Lung microvascular endothelial cell (primary cell): Measurements from ENCODE around the gene GPR26. TPM values are rescaled to one million over a fixed set of nuclear protein-coding genes. Genes with fewer than 3 reads are reported as not detected.

ENCODE experiments used
- DNase-seq, 2 donors: peaks; one replicate each; pipeline versions ENCODE4 v3.0.0 to v3.0.0-alpha.2; 2010; ENCODE audit warnings: low read depth in 2 of 2
- total RNA-seq: library from RNA; depleted of rRNA; stranded (reverse); fragments of >200 nt; gene quantifications from 2 replicates; pipeline ENCODE4 v1.2.1, GENCODE V29; 2014

GPR26 gene
- total RNA-seq, 1 donor from 2014 or later: not detected

DNA sequence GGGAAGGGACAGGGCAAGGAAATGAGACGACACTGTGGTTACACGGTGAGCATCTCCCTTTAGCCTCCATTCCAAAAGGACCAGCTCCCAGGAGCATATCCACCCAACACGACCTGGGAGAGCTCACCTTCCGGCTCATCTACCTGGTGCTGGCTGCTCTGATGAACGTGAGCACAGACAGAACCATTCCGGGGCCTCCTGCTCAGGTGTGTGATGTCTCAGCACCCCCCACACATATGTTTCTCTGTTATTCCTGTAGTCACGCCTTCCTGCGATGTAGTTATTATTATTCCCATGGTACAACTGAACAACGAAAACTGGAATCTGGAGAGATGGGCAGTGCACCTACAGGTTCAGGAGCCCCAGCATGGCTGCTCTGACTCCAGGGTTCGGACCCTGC lies 20.5 kb upstream of the GPR26 start:
- DNase-seq: no peak

DNA sequence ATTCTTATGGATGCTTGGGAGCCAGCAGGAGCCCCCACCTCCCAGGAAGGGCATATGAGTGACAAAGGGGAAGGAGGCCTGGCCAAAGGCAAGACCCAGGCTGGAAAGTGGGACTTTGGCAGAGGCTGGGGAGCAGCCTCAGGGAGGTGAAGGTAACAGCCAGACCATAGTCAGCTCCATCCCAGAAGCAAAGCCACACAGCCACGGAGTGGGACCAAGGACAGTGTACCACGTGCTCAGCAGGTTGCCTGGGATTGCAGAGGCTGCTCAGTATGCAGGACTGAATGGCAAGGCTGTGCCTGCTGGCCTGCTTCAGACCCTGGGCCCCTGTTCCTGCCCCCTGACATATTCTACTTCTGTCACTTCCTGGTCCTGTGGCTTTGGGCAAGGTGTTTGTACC lies 17.6 kb upstream of the GPR26 start:
- DNase-seq: no peak

- no peak for DNase-seq
Measured at GRCh38 chr10:123649676-123650075, 16.5 kb upstream of the GPR26 start.

- no peak for DNase-seq
Measured at GRCh38 chr10:123651421-123652047, 14.6 kb upstream of the GPR26 start.

DNA sequence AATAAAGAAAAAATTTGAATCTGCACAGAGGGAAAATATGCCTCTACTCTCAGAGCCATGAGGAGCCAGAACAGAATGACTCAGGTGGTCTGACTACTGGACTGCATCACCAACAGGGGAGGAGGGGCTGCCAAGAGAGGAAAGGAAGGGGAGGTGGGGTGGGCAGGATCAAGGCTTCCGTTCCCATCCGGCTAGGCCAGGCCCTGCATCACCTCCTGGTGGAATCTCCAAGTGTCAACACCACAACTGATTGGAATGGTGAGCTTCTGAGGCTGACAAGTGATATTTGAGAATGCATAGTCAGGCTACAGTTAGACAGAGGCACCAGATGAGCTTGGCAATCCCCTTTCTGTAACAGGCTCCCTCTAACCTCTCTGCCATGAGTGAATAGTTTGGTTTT lies 10.4 kb upstream of the GPR26 start:
- no peak for DNase-seq

- no peak for DNase-seq
Measured at GRCh38 chr10:123663522-123663921, 2.6 kb upstream of the GPR26 start.

DNA sequence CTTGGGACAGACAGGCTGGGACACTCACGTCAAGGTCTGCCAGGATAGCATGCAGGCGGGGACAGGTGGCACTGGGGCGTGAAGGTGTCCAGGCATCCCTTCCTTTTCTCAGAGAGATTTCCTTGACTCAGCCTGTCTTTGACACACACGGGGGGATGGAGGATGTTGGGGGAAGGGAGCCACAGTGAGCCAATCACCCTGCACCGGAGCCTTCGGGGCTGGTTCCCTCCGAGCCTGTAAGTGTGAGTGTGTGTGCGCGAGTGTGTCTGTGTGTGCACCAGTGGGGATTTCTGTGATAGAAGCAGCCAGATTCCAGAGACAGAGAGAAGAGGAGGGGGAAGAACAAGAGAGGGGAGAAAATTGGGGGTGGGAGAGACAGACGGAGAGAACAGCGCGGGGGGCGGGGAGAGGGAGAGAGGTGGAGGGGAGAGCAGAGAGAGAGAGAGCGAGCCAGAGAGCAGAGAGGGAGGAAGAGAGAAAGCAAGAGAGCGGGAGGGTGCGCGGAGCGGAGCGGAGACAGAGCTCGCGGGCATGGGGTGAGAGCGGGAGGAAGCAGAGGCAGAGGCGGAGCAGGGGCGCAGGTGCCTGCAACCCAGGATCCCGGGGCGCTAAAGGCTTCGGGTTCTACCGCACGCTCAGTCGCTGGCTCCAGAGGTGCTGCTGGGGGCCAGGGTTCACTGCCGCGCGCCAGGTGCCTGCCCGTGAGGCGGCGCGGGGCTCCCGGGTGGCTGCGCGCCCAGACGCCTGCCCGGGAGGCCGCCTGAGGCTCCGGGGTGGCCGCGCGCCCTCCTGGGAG lies 466 bp upstream of the GPR26 start:
- DNase-seq: no peak

DNA sequence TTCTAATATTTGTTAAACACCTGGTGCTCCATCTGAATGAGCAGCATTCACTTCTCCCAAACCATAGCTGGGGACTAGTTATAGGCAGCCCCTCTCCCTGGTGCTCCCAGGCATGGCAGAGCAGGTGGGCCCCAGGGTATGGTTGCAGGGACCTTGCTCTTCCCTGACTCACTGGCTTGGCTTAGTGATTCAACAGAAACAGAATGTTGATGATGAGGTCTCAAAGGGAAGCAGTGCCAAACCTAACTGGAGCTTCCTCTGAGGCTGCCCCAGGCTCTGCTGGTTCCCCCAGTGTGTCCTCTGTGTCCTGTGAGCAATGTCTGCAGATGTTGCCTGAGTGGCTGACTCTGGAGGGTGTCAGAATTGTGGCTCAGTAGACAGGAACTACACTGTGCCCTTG lies 3.7 kb downstream of the GPR26 start:
- no peak for DNase-seq

DNA sequence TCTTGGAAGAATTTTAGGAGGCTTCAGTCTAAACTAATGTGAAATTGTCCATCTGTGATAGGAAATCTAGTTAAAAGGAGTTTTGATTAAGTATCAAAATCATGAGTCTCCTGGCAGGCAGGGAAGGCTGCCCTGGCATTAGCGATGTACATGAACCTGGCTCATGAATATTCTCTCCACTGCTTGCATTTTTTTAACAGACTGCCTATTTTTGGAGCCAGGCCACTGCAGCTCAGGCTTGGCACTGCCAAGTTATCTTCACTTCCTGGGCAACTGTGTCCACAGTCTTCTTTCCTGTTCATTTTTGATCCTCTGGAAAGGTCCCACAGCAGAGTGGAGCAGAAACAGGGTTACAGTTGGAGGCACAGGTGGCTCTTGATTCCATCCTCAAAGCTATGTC lies 7.0 kb downstream of the GPR26 start:
- no peak for DNase-seq

DNA sequence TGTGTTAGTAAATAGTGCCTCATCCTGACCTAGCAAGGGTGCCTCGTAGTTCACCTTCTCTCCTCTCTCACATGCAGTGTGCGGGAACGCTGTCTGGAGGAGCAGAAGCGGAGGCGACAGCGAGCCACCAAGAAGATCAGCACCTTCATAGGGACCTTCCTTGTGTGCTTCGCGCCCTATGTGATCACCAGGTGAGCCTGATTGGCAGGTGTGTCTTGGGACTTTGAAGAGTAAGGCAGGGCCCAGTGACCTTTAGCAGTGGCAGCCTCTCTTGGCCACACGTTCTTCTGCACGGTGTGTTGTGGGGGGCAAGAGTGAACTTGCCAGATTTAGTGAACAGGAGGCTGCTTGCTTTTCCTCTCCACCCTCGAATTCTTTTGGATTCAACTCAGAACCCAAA lies 8.6 kb downstream of the GPR26 start:
- DNase-seq: no peak

GRCh38 chr10:123675811-123676210 lies 9.7 kb downstream of the GPR26 start:
- DNase-seq: no peak

DNA sequence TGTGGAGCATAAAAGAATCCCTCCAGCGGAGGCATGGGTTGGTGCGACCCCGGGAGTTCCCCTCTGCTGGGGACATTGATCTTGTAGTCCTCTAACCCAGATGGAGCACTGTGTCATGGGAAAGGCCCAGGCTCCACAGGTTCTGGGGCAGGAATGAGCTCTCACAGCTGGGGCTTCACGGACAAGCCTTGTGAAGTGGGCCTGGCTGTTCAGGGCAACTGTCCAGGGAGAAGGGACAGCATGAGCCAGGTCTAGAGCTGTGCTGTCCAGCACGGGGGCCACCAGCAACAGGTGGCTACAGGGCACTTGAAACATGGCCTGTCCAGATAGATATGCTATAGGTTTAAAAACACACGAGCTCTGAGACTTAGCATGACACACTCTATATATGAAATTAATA lies 11.4 kb downstream of the GPR26 start:
- no peak for DNase-seq

- no peak for DNase-seq
Measured at GRCh38 chr10:123678376-123678775, 12.2 kb downstream of the GPR26 start.

- DNase-seq: no peak
Measured at GRCh38 chr10:123681285-123681684, 15.1 kb downstream of the GPR26 start.

- no peak for DNase-seq
Measured at GRCh38 chr10:123682477-123682876, 16.3 kb downstream of the GPR26 start.

GRCh38 chr10:123683459-123683858 lies 17.3 kb downstream of the GPR26 start:
- DNase-seq: no peak

DNA sequence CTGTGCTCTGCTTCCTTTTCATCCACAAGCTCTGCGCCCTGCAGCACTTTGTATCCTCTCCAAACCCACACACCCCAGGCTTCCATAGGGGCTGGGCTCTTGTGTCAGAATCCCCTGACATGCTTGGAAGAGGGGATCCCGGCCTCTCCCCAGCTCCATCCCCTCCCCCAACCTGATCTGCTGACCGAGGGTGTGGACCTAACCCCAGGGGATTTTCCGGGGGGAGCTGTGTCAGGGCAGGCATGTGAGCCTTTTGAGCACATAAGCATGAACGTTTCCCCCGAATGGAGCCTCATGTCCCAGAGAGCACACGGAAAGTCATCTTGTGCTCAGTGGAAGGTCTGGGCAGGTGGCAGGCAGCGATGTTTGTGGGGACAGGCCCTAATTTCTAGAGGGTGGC lies 17.7 kb downstream of the GPR26 start:
- no peak for DNase-seq

DNA sequence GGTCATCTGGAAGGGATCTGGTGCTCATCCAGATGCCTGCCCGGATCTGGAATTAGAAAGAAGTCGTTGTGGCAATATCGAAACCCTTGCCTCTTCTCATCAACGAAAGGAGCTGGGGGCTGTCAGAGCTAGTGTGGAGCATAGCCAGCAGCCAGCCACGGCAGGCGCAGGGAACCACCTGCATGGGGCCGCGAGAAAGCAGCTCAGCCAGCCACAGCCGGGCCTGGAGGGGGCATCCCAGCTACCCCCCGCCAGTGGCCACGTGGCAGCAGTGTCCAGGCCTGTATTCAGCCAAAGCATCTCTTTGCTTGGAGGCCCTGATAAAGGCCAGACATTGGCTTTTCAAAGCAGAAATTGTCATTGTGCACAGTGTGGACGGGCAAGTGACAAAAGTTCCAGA lies 19.1 kb downstream of the GPR26 start:
- DNase-seq: no peak

GRCh38 chr10:123687758-123688157 lies 21.6 kb downstream of the GPR26 start:
- DNase-seq: no peak

DNA sequence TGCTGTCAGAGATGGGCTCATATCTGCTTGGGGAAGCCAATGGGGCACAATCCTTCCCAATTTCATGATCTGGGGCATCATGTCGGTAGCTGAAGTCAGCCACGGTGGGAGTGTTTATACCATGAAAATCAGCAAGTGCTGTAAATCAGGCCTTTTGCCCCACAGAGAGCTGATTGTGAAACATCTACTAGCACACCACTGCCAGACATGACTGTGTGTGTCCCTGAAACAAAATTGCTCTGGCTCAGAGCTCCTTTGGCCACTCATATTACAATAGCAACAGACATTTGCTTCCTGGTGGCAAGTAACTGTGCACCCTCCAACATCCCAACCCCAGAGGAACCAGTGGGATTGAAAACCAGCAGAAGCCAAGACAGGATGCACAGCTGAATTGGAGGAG lies 23.7 kb downstream of the GPR26 start:
- DNase-seq: no peak

DNA sequence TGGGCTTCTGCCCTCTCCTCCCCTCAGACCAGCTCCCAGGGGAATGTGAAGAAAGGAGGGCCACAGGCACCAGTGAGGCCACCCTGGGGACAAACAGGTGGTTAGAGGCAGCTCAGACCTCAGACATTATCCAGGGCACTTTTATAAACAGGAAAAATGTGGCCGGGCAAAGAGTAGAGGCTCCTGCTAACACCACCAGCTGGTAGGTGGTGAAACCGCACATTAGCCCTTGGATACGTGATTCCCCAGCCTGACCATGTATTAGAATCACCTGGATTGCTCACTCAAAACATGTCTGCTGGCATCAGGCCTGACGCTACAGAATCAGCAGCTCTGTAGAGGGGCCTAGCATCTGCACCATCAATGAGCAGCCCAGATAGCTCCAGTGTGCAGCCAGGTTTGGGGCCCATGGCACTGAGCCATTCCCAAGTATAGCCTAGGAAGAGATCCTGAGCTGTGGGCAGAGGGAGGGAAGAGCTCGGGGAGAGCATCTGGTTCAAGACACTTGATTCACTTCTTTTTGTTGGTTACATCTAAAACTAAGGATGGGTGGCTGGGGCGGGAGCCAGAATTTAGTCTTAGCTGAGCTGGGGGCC lies 37.1 kb downstream of the GPR26 start:
- no peak for DNase-seq

DNA sequence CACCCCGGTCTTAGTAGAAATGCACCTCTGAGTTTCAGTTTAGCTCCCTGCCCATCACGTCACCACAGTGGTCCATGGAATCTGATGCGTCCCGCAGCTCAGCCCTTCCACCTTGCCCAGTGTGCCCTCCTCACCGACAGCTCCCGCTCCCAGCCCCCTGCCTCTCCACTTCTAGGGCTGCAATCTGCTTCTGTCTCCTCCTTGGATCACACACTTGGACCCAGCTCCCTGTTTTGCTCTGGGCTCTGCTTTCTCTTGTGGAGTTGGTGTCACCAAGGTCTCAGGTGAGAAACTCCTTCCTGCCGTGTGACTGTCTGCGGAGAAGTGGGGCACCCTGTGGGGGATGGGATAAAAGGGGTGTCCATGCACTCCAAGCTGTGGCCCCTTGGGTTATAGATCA lies 37.9 kb downstream of the GPR26 start:
- no peak for DNase-seq

GRCh38 chr10:123704812-123705211 lies 38.7 kb downstream of the GPR26 start:
- DNase-seq: no peak
